ENCODE data around the gene KIF26A.

The KIF26A gene

GRCh38 chr14:104101651-104102281, 36.6 kb upstream of the KIF26A start:
- DNase-seq = no peak

- DNase-seq = no peak
These were observed 36.0 kb upstream of the KIF26A start for GRCh38 chr14:104102282-104102914.

- DNase-seq = no peak
These were observed 35.3 kb upstream of the KIF26A start for GRCh38 chr14:104103061-104103445.

- peak; percentile 31 for DNase-seq
These were observed 34.8 kb upstream of the KIF26A start for GRCh38 chr14:104103446-104104075.

GRCh38 chr14:104104076-104104901, 34.1 kb upstream of the KIF26A start:
- peak; percentile 34 for DNase-seq

- DNase-seq = peak; percentile 27
These were observed 33.1 kb upstream of the KIF26A start for GRCh38 chr14:104105071-104105821.

GRCh38 chr14:104105822-104106470, 32.4 kb upstream of the KIF26A start:
- peak; percentile 23 for DNase-seq

GRCh38 chr14:104106471-104106991, 31.9 kb upstream of the KIF26A start:
- peak; percentile 35 for DNase-seq

- DNase-seq = peak; percentile 25
These were observed 31.2 kb upstream of the KIF26A start for GRCh38 chr14:104107101-104107581.

- DNase-seq = peak; percentile 30
These were observed 30.5 kb upstream of the KIF26A start for GRCh38 chr14:104107611-104108569.

GRCh38 chr14:104108570-104109541, 29.5 kb upstream of the KIF26A start:
- DNase-seq = peak; percentile 41

GRCh38 chr14:104109731-104110361, 28.5 kb upstream of the KIF26A start:
- DNase-seq = peak; percentile 34

- peak; percentile 31 for DNase-seq
These were observed 27.7 kb upstream of the KIF26A start for GRCh38 chr14:104110491-104111209.

GRCh38 chr14:104111301-104112112, 26.9 kb upstream of the KIF26A start:
- peak; percentile 25 for DNase-seq

- peak; percentile 26 for DNase-seq
These were observed 26.3 kb upstream of the KIF26A start for GRCh38 chr14:104112113-104112505.

GRCh38 chr14:104112609-104113571, 25.5 kb upstream of the KIF26A start:
- DNase-seq = peak; percentile 37
